CD1c-positive myeloid dendritic cell (primary cell): ENCODE measurements around the gene QDPR.
"Not testable (repeated sequence)": the region's sequence is repeated elsewhere in the genome, so short reads cannot be mapped to it uniquely, and the experiment has no call there.

ENCODE experiments used
- DNase-seq: peaks from one replicate; pipeline ENCODE4 v3.0.0-alpha.2; 2016; ENCODE audit errors: extremely low spot score

The QDPR gene

GRCh38 chr4:17511950-17512795 is at the start of gene QDPR:
Gene QDPR (minus strand): TSS chr4:17512090. CDS start chr4:17512054, 36 bp downstream.
- peak; percentile 86 for DNase-seq

- DNase-seq, result peak; percentile 74
These were observed 49.5 kb upstream of the QDPR start for GRCh38 chr4:17561195-17561909.

- no peak for DNase-seq
These were observed 48.3 kb upstream of the QDPR start for GRCh38 chr4:17560065-17560673.

- DNase-seq, result no peak
These were observed 47.8 kb upstream of the QDPR start for GRCh38 chr4:17559709-17560048.

GRCh38 chr4:17558941-17559708 is 47.2 kb upstream of the QDPR start:
- DNase-seq, result no peak

GRCh38 chr4:17557880-17558279 is 46.0 kb upstream of the QDPR start:
- no peak for DNase-seq

- DNase-seq, result no peak
These were observed 44.6 kb upstream of the QDPR start for GRCh38 chr4:17556498-17556897.

- no peak for DNase-seq
These were observed 42.7 kb upstream of the QDPR start for GRCh38 chr4:17554568-17554967.

- no peak for DNase-seq
These were observed 40.5 kb upstream of the QDPR start for GRCh38 chr4:17552427-17552826.

GRCh38 chr4:17550549-17550948 is 38.7 kb upstream of the QDPR start:
- no peak for DNase-seq

GRCh38 chr4:17546678-17547077 is 34.8 kb upstream of the QDPR start:
- no peak for DNase-seq

GRCh38 chr4:17546222-17546621 is 34.3 kb upstream of the QDPR start:
- no peak for DNase-seq

- DNase-seq, result no peak
These were observed 33.7 kb upstream of the QDPR start for GRCh38 chr4:17545374-17546140.

- DNase-seq, result no peak
These were observed 32.9 kb upstream of the QDPR start for GRCh38 chr4:17544831-17545234.

- DNase-seq, result peak; percentile 59
These were observed 32.3 kb upstream of the QDPR start for GRCh38 chr4:17544205-17544604.

GRCh38 chr4:17537060-17537459 is 25.2 kb upstream of the QDPR start:
- not testable (repeated sequence) for DNase-seq

- DNase-seq, result no peak
These were observed 24.0 kb upstream of the QDPR start for GRCh38 chr4:17535906-17536305.

- DNase-seq, result no peak
These were observed 23.4 kb upstream of the QDPR start for GRCh38 chr4:17535242-17535641.

- no peak for DNase-seq
These were observed 22.8 kb upstream of the QDPR start for GRCh38 chr4:17534705-17535104.

- DNase-seq, result no peak
These were observed 19.8 kb upstream of the QDPR start for GRCh38 chr4:17531538-17532285.
